H1 (cell line): ENCODE results near the gene TBCE. TPM values are rescaled to one million over a fixed set of nuclear protein-coding genes. Genes with fewer than 3 reads are reported as not detected.
A peak's percentile ranks its signal among the peaks of the same experiment; 100 is the strongest.

Experiments used
- CTCF ChIA-PET: fragments of 300-600 bp; sonication (Branson Sonifier 250); formaldehyde crosslinking; loops from one replicate; lab custom pipeline; 2021; ENCODE audit not compliant: partially characterized antibody; lab: Charles Lee
- POLR2A ChIA-PET: fragments of 300-600 bp; sonication (Branson Sonifier 250); formaldehyde crosslinking; loops from one replicate; lab custom pipeline; 2021; ENCODE audit warnings: inconsistent platforms; ENCODE audit not compliant: partially characterized antibody; lab: Charles Lee
- DNase-seq, 2 experiments: peaks; one replicate each; pipeline versions ENCODE4 v3.0.0 to v3.0.0-alpha.2; 2010 to 2022; ENCODE audit warnings: low spot score in 2 of 2, low read depth in 1 of 2, mixed read lengths in 1 of 2
- FAIRE-seq: peaks from 2 replicates; lab custom pipeline; 2011; peaks lifted over from hg19 to GRCh38; lab: Jason Lieb, UNC
- H2AFZ ChIP-seq: 2 replicates; pipeline ENCODE4 v1.8.1; 2012; ENCODE audit warnings: low read length, inconsistent platforms
- H2AK5ac ChIP-seq: 2 replicates; pipeline ENCODE4 v1.6.1; 2013; ENCODE audit warnings: low read depth, low read length
- H2BK120ac ChIP-seq: replicated peaks from 2 replicates; pipeline ENCODE3; 2013; ENCODE audit warnings: low read depth, low read length, inconsistent platforms
- H2BK12ac ChIP-seq: 2 replicates; pipeline ENCODE4 v1.6.1; 2013; ENCODE audit warnings: low read depth, low read length
- H2BK15ac ChIP-seq: 2 replicates; pipeline ENCODE4 v1.6.1; 2013; ENCODE audit warnings: low read length
- H2BK20ac ChIP-seq: 2 replicates; pipeline ENCODE4 v1.6.1; 2013; ENCODE audit warnings: low read length
- H2BK5ac ChIP-seq: 2 replicates; pipeline ENCODE4 v1.6.1; 2013; ENCODE audit warnings: low read depth, low read length
- H3K14ac ChIP-seq: 2 replicates; pipeline ENCODE4 v1.6.1; 2013; ENCODE audit warnings: inconsistent platforms; ENCODE audit not compliant: insufficient read length
- H3K18ac ChIP-seq: 2 replicates; pipeline ENCODE4 v1.6.1; 2013; ENCODE audit warnings: low read length; ENCODE audit errors: extremely low read depth
- H3K23ac ChIP-seq: 2 replicates; pipeline ENCODE4 v1.6.1; 2013; ENCODE audit warnings: inconsistent platforms; ENCODE audit not compliant: insufficient read length
- H3K23me2 ChIP-seq: 2 replicates; pipeline ENCODE4 v1.6.1; 2013; ENCODE audit warnings: low read depth, low read length
- H3K27ac ChIP-seq: 2 replicates; pipeline ENCODE4 v1.6.1; 2011; ENCODE audit warnings: low read depth, low read length, inconsistent platforms
- H3K27me3 ChIP-seq, 4 experiments: replicated peaks in 1 of 4; 1 replicate in 1 of 4; 2 replicates in 3 of 4; pipeline versions ENCODE4 v1.6.1 to v1.8.1; 2011 to 2013; ENCODE audit warnings: low read length in 3 of 4, mild to moderate bottlenecking in 3 of 4, inconsistent platforms in 2 of 4, mixed read lengths in 2 of 4, moderate library complexity in 1 of 4; ENCODE audit not compliant: control insufficient read depth in 3 of 4, insufficient read depth in 3 of 4; ENCODE audit errors: extremely low read depth in 1 of 4
- H3K36me3 ChIP-seq, 4 experiments: 2 replicates each; pipeline versions ENCODE4 v1.6.1 to v1.8.1; 2011 to 2013; ENCODE audit warnings: mild to moderate bottlenecking in 4 of 4, low read length in 3 of 4, moderate library complexity in 2 of 4, control low read depth in 1 of 4, inconsistent platforms in 1 of 4; ENCODE audit not compliant: insufficient read depth in 4 of 4, control insufficient read depth in 2 of 4
- H3K4ac ChIP-seq: replicated peaks from 2 replicates; pipeline ENCODE3; 2013; ENCODE audit warnings: low read length, low read depth, mixed read lengths, inconsistent platforms; ENCODE audit not compliant: insufficient read length
- H3K4me1 ChIP-seq, 4 experiments: replicated peaks in 1 of 4; 1 replicate in 1 of 4; 2 replicates in 3 of 4; pipeline versions ENCODE4 v1.6.1 to v1.8.1; 2011 to 2013; ENCODE audit warnings: low read length in 3 of 4, inconsistent platforms in 2 of 4, mixed read lengths in 1 of 4; ENCODE audit not compliant: insufficient read depth in 4 of 4, control insufficient read depth in 3 of 4
- H3K4me2 ChIP-seq, 2 experiments: 2 replicates each; pipeline versions ENCODE4 v1.6.1 to v1.8.1; 2011 to 2013; ENCODE audit warnings: low read depth in 2 of 2, low read length in 2 of 2, control low read depth in 1 of 2, inconsistent platforms in 1 of 2, mild to moderate bottlenecking in 1 of 2; ENCODE audit not compliant: insufficient read depth in 1 of 2
- H3K4me3 ChIP-seq, 4 experiments: fragments of 200-600, 300-600 bp in 1 of 4; sonication (generic), shearing (Covaris generic), sonication (Bioruptor Twin) in 1 of 4; 2 replicates each; pipeline versions ENCODE4 v1.5.1 to v1.8.1; 2011 to 2016; ENCODE audit warnings: low read length in 4 of 4, low read depth in 3 of 4, control low read depth in 2 of 4, inconsistent platforms in 2 of 4, mild to moderate bottlenecking in 2 of 4, mixed read lengths in 1 of 4, moderate library complexity in 1 of 4; ENCODE audit not compliant: insufficient read depth in 2 of 4; ENCODE audit errors: extremely low read depth in 1 of 4
- H3K56ac ChIP-seq: replicated peaks from 2 replicates; pipeline ENCODE3; 2013; ENCODE audit warnings: low read depth, mild to moderate bottlenecking, mixed read lengths, low read length, inconsistent platforms; ENCODE audit not compliant: insufficient read length
- H3K79me1 ChIP-seq: 2 replicates; pipeline ENCODE4 v1.6.1; 2013; ENCODE audit warnings: low read depth, low read length, control low read depth
- H3K79me2 ChIP-seq, 2 experiments: 2 replicates each; pipeline versions ENCODE4 v1.6.1 to v1.8.1; 2012 to 2013; ENCODE audit warnings: low read length in 2 of 2, mild to moderate bottlenecking in 2 of 2, inconsistent platforms in 1 of 2; ENCODE audit not compliant: insufficient read depth in 2 of 2, control insufficient read depth in 1 of 2
- H3K9ac ChIP-seq, 4 experiments: replicated peaks in 1 of 4; 1 replicate in 1 of 4; 2 replicates in 3 of 4; pipeline versions ENCODE4 v1.6.1 to v1.8.1; 2011 to 2013; ENCODE audit warnings: low read depth in 3 of 4, low read length in 3 of 4, control low read depth in 2 of 4, mild to moderate bottlenecking in 2 of 4, moderate library complexity in 2 of 4, inconsistent platforms in 1 of 4; ENCODE audit errors: extremely low read depth in 1 of 4
- H3K9me3 ChIP-seq, 2 experiments: 2 replicates each; pipeline versions ENCODE4 v1.6.1 to v1.8.1; 2012 to 2013; ENCODE audit warnings: mild to moderate bottlenecking in 2 of 2, moderate library complexity in 2 of 2, control low read depth in 1 of 2, inconsistent platforms in 1 of 2, low read depth in 1 of 2, low read length in 1 of 2, mixed read lengths in 1 of 2; ENCODE audit not compliant: insufficient read depth in 2 of 2
- H4K20me1 ChIP-seq, 2 experiments: replicated peaks in 1 of 2; 2 replicates each; pipeline versions ENCODE3 to v1.8.1; 2011 to 2013; ENCODE audit warnings: inconsistent platforms in 2 of 2, low read length in 2 of 2, mild to moderate bottlenecking in 1 of 2; ENCODE audit not compliant: insufficient read depth in 2 of 2, control insufficient read depth in 1 of 2
- H4K5ac ChIP-seq: 2 replicates; pipeline ENCODE4 v1.6.1; 2013; ENCODE audit warnings: low read length, low read depth, mixed read lengths, inconsistent platforms; ENCODE audit not compliant: insufficient read length
- H4K8ac ChIP-seq: 2 replicates; pipeline ENCODE4 v1.8.0; 2013; ENCODE audit warnings: mild to moderate bottlenecking, moderate library complexity, low read length, inconsistent platforms; ENCODE audit not compliant: insufficient read depth; ENCODE audit errors: extremely low read depth
- H4K91ac ChIP-seq: replicated peaks from 2 replicates; pipeline ENCODE3; 2013; ENCODE audit warnings: low read length, mixed read lengths, inconsistent platforms; ENCODE audit not compliant: insufficient read length
- BACH1 ChIP-seq: IDR thresholded peaks from 2 replicates; pipeline ENCODE4 v1.6.1; 2012; ENCODE audit warnings: low read length, improper control_type of control experiment
- CHD1 ChIP-seq: IDR thresholded peaks from 2 replicates; pipeline ENCODE4 v1.6.1; 2012; ENCODE audit warnings: low read depth, low read length, improper control_type of control experiment
- CHD2 ChIP-seq: IDR thresholded peaks from 2 replicates; pipeline ENCODE4 v1.6.1; 2012; ENCODE audit warnings: low read length, improper control_type of control experiment
- KDM4A ChIP-seq: IDR thresholded peaks from one replicate; pipeline ENCODE4 v1.7.1; 2012; ENCODE audit warnings: low read depth, mild to moderate bottlenecking, moderate library complexity, low read length, inconsistent platforms; ENCODE audit not compliant: severe bottlenecking
- RAD21 ChIP-seq, 2 experiments: IDR thresholded peaks in 1 of 2; conservative IDR thresholded peaks in 1 of 2; 2 replicates each; pipeline ENCODE4 v1.6.1; 2011; ENCODE audit warnings: low read depth in 2 of 2, low read length in 2 of 2, improper control_type of control experiment in 1 of 2, inconsistent platforms in 1 of 2, mild to moderate bottlenecking in 1 of 2, moderate library complexity in 1 of 2
- SAP30 ChIP-seq: fragments of 300-600 bp; sonication (generic); IDR thresholded peaks from 2 replicates; pipeline ENCODE4 v1.7.1; 2012; ENCODE audit warnings: low read length, moderate library complexity, mild to moderate bottlenecking, inconsistent platforms; ENCODE audit not compliant: insufficient read depth, insufficient replicate concordance
- SIN3A ChIP-seq, 2 experiments: IDR thresholded peaks in 1 of 2; conservative IDR thresholded peaks in 1 of 2; 2 replicates each; pipeline ENCODE4 v1.6.1; 2011 to 2012; ENCODE audit warnings: low read length in 2 of 2, improper control_type of control experiment in 1 of 2, low read depth in 1 of 2, mild to moderate bottlenecking in 1 of 2
- TAF1 ChIP-seq: IDR thresholded peaks from 2 replicates; pipeline ENCODE4 v1.6.1; 2011; ENCODE audit warnings: mild to moderate bottlenecking, low read depth, low read length
- TEAD4 ChIP-seq: IDR thresholded peaks from 2 replicates; pipeline ENCODE4 v1.6.1; 2012; ENCODE audit warnings: low read depth, low read length, inconsistent platforms, mixed read lengths
- YY1 ChIP-seq: IDR thresholded peaks from 2 replicates; pipeline ENCODE4 v1.6.1; 2011; ENCODE audit warnings: low read depth, mild to moderate bottlenecking, low read length
- WGBS, 2 experiments: shearing (Covaris generic) in 1 of 2; methylation state at CpG; one replicate each; pipeline versions ENCODE4 v1.1.6 to v1.1.7; 2013 to 2015; ENCODE audit warnings: low lambda C conversion rate in 2 of 2, mixed read lengths in 2 of 2, inconsistent platforms in 1 of 2, low coverage in 1 of 2, missing lambda C conversion rate in 1 of 2; ENCODE audit not compliant: insufficient replicate concordance in 2 of 2, insufficient coverage in 1 of 2, insufficient read length in 1 of 2; ENCODE audit errors: extremely low coverage in 1 of 2, missing lambda C conversion rate in 1 of 2; 5-methylcytosine and 5-hydroxymethylcytosine counted together
- polyA plus RNA-seq, 7 experiments: library from polyadenylated mRNA; depleted of rRNA in 3 of 7; stranded (reverse) in 5 of 7; unstranded in 2 of 7; fragments of >200 nt in 5 of 7; fragments of 200-250 nt in 2 of 7; gene quantifications; 1 replicate in 5 of 7; 2 replicates in 1 of 7; 4 replicates in 1 of 7; pipeline versions ENCODE4 v1.2.1 to v1.2.3, GENCODE V29; 2011 to 2013; ENCODE audit warnings: missing spikeins in 2 of 7, mixed read lengths in 2 of 7
- total RNA-seq: library from RNA; stranded (reverse); fragmentation: NEBNext Ultra II Directional; extraction: Animal tissue kit (Norgen Biotek cat#: 25700); gene quantifications from 2 replicates; pipeline ENCODE4 v1.2.1, GENCODE V29; 2021

TBCE gene
- total and polyA plus RNA-seq, 2 of the 8 experiments (the other 6 are each of a cell fraction or from before 2014, with no cell fraction given) = 22.7 to 42.9 TPM

DNA sequence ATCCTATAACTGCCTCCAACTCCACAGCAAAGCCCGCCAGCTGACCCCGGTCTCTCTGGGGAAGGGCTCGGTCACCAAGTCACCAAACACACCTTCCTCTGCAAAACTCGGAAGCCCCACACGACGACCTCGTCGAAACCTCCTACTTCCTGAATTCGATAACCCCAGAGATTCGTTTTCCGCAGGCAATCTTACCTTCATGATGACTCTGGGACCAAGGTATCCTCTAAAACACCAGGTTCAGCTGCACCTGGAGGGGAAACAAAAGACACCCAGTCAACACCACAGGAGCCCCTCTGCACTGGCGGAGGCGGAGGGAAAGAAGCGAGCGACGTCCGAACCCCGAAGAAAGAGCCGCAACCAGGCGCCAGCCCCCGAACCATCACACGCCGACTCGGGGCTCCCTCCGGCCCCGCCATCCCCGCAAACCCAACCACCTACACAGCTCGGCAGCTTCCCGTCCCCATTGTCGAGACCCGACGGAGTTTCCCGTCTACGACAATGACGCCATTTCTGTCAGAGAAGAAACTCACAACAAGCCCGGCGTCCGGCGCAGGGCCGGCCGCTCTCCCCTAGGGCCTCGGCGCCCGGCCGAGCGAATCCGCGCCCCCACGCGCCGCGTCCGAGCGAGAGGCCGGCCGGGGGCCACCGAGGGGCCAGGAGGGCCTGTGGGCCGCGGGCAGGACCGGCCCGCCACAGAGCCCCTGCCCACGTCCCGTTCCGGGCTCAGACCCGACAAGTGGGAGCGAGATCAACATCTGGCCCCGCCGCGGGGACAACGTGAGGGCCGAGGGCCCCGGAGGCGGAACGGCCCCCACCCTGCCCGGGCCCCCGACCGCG is 40.3 kb upstream of the TBCE start:
- ChIA-PET POLR2A (interaction anchor here (0.8 to 6.8 kb wide), 4 partner anchors 12 to 41 kb away, joined by 3 to 39 read pairs (median 6); partner anchors contain the start of gene TBCE), CTCF (interaction anchor here (1.3 kb wide), 1 partner anchor 97 kb away, joined by 3 read pairs; no protein-coding TSS in a partner anchor)
- Histone ChIP-seq H3K79me1 (no peaks in the 10 kb centered on the region), H3K4me1 (peaks cover 0 to 8% (median 1%) of the 10 kb centered on the region in 4 experiments; a peak in 3 of 7 replicates), H2BK120ac (no peak overlapping the region), H4K91ac (no peak overlapping the region), H3K36me3 (peaks cover 0 to 17% (median 0%) of the 10 kb centered on the region in 4 experiments; a peak in 2 of 8 replicates), H4K20me1 (peaks cover 3 to 11% of the 10 kb centered on the region in 2 experiments), H3K27me3 (no peaks in the 10 kb centered on the region), H3K79me2 (peaks cover 23 to 87% of the 10 kb centered on the region in 2 experiments), H2BK12ac (no peak overlapping the region), H3K23me2 (peaks cover 5% of the 10 kb centered on the region), H2BK5ac (peak overlapping the region; percentile 76), H3K56ac (no peak overlapping the region), H3K9ac (peak overlapping the region; percentile 86 to 96 (median 93)), H2AK5ac (no peak overlapping the region), H3K4me3 (peak overlapping the region; percentile 45 to 95 (median 86)), H4K5ac (peak overlapping the region; percentile 65), H3K4me2 (peak overlapping the region; percentile 68 to 82), H3K27ac (peak overlapping the region; percentile 90), H3K23ac (no peak overlapping the region), H4K8ac (peak overlapping the region; percentile 79; the same call in 1 of the 2 replicates), H3K14ac (no peak overlapping the region), H3K4ac (no peak overlapping the region), H2BK15ac (no peak overlapping the region), H2AFZ (no peak overlapping the region), H2BK20ac (no peak overlapping the region), H3K18ac (0 out of 2 replicates have a peak overlapping the region, but pooled peaks have one; percentile 13), H3K9me3 (no peaks in the 10 kb centered on the region)
- no peak for FAIRE-seq
- WGBS, 2 experiments = 3% methylated on average over 44 of the region's 78 CpGs; no CpG with 5 or more reads in 1 of the 2 experiments
- peak in 1 of 2 experiments; percentile 66 for DNase-seq
- TF ChIP-seq CHD1 = 0 out of 2 replicates have a peak, but pooled peaks have one; percentile 37
- peak in 1 of 2 experiments; percentile 84; a peak in 2 of 4 replicates for TF ChIP-seq SIN3A (conservative IDR thresholded peaks at IDR 0.05 in 1 of 2, IDR thresholded peaks at IDR 0.05 in 1 of 2; ENCODE audit: low read depth in 1 of 2, low read length in 2 of 2)
- peak; percentile 61; the same call in 1 of the 2 replicates for TF ChIP-seq YY1
- no peak for TF ChIP-seq BACH1
- peak; percentile 38 for TF ChIP-seq SAP30
- peak; percentile 33; the same call in 1 of the 2 replicates for TF ChIP-seq TAF1
- TF ChIP-seq CHD2 = 0 out of 2 replicates have a peak, but pooled peaks have one; percentile 13
- no peak for TF ChIP-seq RAD21 (IDR thresholded peaks at IDR 0.05 in 1 of 2, conservative IDR thresholded peaks at IDR 0.05 in 1 of 2; ENCODE audit: low read depth in 2 of 2, low read length in 2 of 2)
- TF ChIP-seq TEAD4 = no peak
- TF ChIP-seq KDM4A = peak; percentile 21
